Karpas-422 (cell line): ENCODE results near the gene OCIAD1. TPM values are rescaled to one million over a fixed set of nuclear protein-coding genes. Genes with fewer than 3 reads are reported as not detected.
"Not testable (repeated sequence)": the region's sequence is repeated elsewhere in the genome, so short reads cannot be mapped to it uniquely, and the experiment has no call there.

Experiments
- DNase-seq: peaks from one replicate; pipeline ENCODE4 v3.0.0-alpha.2; 2015
- H2AFZ ChIP-seq: fragments of 200-600 bp; sonication (generic); 2 replicates; pipeline ENCODE4 v1.6.1; 2014; ENCODE audit warnings: antibody characterized with exemption, low read length, mixed read lengths
- H3K27ac ChIP-seq: fragments of 200-600 bp; sonication (generic); 2 replicates; pipeline ENCODE4 v1.5.1; 2014; ENCODE audit warnings: mild to moderate bottlenecking, low read length, moderate library complexity
- H3K27me3 ChIP-seq: fragments of 200-600 bp; sonication (generic); 2 replicates; pipeline ENCODE4 v1.6.1; 2014; ENCODE audit warnings: low read length, mixed read lengths
- H3K36me3 ChIP-seq: fragments of 200-600 bp; sonication (generic); 2 replicates; pipeline ENCODE4 v1.6.1; 2014; ENCODE audit warnings: low read length, mixed read lengths; ENCODE audit not compliant: insufficient read depth
- H3K4me1 ChIP-seq: fragments of 200-600 bp; sonication (generic); 2 replicates; pipeline ENCODE4 v1.6.1; 2014; ENCODE audit warnings: mild to moderate bottlenecking, low read length, mixed read lengths
- H3K4me2 ChIP-seq: fragments of 200-600 bp; sonication (generic); 2 replicates; pipeline ENCODE4 v1.6.1; 2014; ENCODE audit warnings: low read length, low read depth, mild to moderate bottlenecking; ENCODE audit not compliant: poor library complexity, severe bottlenecking
- H3K4me3 ChIP-seq: fragments of 200-600 bp; sonication (generic); 2 replicates; pipeline ENCODE4 v1.5.1; 2014; ENCODE audit warnings: mild to moderate bottlenecking, antibody characterized with exemption, low read length, mixed read lengths
- H3K79me2 ChIP-seq: fragments of 200-600 bp; sonication (generic); 2 replicates; pipeline ENCODE4 v1.6.1; 2014; ENCODE audit warnings: mild to moderate bottlenecking, low read length, mixed read lengths
- H3K9ac ChIP-seq: fragments of 200-600 bp; sonication (generic); 2 replicates; pipeline ENCODE4 v1.6.0; 2014; ENCODE audit warnings: low read length
- H3K9me2 ChIP-seq: fragments of 200-600 bp; sonication (generic), shearing (Covaris generic); replicated peaks from 2 replicates; pipeline ENCODE4 v1.6.0; 2014; ENCODE audit warnings: mild to moderate bottlenecking, low read length, moderate library complexity; ENCODE audit not compliant: insufficient read depth
- H3K9me3 ChIP-seq: fragments of 300-700, 200-600 bp; sonication (generic); 2 replicates; pipeline ENCODE4 v1.6.1; 2014; ENCODE audit warnings: low read length, mixed read lengths
- H4K20me1 ChIP-seq: fragments of 200-600 bp; sonication (generic); 2 replicates; pipeline ENCODE4 v1.6.1; 2014; ENCODE audit warnings: mild to moderate bottlenecking, antibody characterized with exemption, low read length, low read depth; ENCODE audit not compliant: insufficient read depth
- total RNA-seq: library from RNA; depleted of rRNA; stranded (reverse); fragments of >200 nt; shearing (Covaris generic); gene quantifications from 2 replicates; pipeline ENCODE4 v1.2.3, GENCODE V29; 2014; ENCODE audit warnings: low replicate concordance

The OCIAD1 gene
- total RNA-seq, 1 experiment from 2014 or later, result 122 TPM

DNA sequence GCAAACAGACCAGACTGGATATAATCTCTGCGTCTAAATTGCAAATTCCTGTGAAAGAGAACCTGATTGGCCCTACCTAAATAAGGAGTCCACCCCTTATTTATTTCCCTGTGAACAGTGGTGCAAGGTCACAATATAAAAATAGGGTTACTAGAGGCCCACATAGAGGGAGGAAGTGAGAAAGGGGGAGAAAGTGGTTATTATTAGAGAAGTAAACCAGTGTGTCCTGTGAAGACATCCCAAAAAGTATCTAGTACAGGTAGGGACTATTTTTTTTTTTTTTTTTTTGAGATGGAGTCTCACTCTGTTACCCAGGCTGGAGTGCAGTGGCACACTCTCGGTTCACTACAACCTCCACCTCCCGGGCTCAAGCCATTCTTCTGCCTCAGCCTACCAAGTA is 35.8 kb upstream of the OCIAD1 start:
- H2AFZ ChIP-seq, result no peak overlapping the region
- no peaks in the 10 kb centered on the region for H4K20me1 ChIP-seq
- no peaks in the 10 kb centered on the region for H3K9me3 ChIP-seq
- H3K4me1 ChIP-seq, result peaks cover 11% of the 10 kb centered on the region
- H3K79me2 ChIP-seq, result no peaks in the 10 kb centered on the region
- H3K27ac ChIP-seq, result no peak overlapping the region
- H3K4me3 ChIP-seq, result no peak overlapping the region
- no peak for DNase-seq
- H3K4me2 ChIP-seq, result no peak overlapping the region
- H3K9me2 ChIP-seq, result no peaks in the 10 kb centered on the region
- H3K9ac ChIP-seq, result no peak overlapping the region
- H3K27me3 ChIP-seq, result no peaks in the 10 kb centered on the region
- no peaks in the 10 kb centered on the region for H3K36me3 ChIP-seq

DNA sequence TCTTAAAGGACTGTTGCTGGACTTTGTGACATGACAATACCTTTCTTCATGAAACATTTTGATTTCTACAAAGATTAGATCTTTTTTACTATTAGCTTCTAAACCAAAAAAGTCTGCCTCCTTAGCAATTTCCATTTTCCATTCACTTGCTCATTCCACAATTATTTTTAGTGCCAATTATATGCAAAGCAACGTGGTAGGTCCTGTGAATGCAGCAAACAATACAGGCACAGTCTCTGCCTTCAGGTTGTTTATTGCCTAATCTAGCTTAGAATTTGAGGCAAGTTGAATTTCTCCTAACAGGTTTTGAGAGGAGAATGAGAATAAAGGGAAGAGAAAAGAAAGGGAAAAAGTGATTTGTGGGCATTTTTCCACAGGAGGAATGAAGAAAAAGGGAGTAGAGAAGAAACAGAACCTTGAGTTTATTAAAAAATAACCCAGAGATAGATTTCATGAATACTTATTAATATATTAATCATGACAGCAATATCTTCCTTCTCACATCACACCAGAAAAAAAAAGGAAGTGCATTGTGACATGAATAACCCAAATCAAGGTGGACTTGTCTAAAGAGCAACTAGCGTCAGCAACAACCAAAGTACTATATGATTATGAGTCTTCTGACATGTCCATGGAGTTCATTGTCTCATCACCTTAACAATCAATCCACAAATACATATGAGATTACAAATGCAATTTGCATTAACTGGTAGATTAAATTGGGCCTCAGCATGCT is 34.5 kb upstream of the OCIAD1 start:
- Histone ChIP-seq H3K4me2 (no peak overlapping the region), H3K79me2 (no peaks in the 10 kb centered on the region), H2AFZ (no peak overlapping the region), H3K27me3 (no peaks in the 10 kb centered on the region), H3K9ac (no peak overlapping the region), H3K4me3 (no peak overlapping the region), H3K9me3 (no peaks in the 10 kb centered on the region), H3K4me1 (peaks cover 11% of the 10 kb centered on the region), H3K27ac (no peak overlapping the region), H4K20me1 (no peaks in the 10 kb centered on the region), H3K9me2 (no peaks in the 10 kb centered on the region), H3K36me3 (no peaks in the 10 kb centered on the region)
- DNase-seq, result no peak

DNA sequence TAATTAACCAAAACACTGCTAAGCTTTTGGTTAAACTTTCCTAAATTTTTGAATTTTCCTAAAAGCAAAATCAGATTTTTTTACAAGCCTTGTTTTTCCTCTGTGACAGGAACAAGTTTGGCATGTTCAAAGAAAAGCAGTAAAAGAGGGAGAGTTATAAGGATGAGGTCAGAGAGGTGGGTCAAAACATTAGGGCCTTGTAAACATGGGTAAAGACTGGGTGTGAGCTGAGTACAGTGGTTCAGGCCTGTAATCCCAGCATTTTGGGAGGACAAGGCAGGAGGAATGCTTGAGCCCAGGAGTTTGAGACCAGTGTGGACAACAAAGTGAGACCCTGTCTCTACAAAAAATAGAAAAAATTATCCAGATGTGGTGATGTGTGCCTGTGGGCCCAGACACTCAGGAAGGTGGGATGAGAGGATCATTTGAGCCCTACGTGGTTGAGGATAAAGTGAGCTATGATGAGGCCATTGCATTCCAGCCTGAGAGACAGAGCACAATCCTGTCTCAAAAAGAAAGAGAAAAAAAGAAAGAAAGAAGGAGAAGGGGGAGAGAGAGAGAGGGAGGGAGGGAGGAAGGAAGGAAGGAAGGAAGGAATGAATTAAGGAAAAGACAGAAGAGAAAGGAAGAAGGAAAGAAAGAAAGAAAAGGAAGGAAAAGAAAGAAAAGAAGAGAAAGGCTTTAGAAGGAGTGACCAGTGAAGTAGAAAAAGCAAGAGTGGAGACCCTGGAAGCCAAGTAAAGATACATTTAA is 33.8 kb upstream of the OCIAD1 start:
- Histone ChIP-seq H2AFZ (no peak overlapping the region), H3K9ac (no peak overlapping the region), H3K9me2 (no peaks in the 10 kb centered on the region), H3K27me3 (no peaks in the 10 kb centered on the region), H3K4me1 (peaks cover 10% of the 10 kb centered on the region), H4K20me1 (no peaks in the 10 kb centered on the region), H3K4me2 (no peak overlapping the region), H3K27ac (no peak overlapping the region), H3K9me3 (no peaks in the 10 kb centered on the region), H3K36me3 (no peaks in the 10 kb centered on the region), H3K79me2 (no peaks in the 10 kb centered on the region), H3K4me3 (no peak overlapping the region)
- no peak for DNase-seq

DNA sequence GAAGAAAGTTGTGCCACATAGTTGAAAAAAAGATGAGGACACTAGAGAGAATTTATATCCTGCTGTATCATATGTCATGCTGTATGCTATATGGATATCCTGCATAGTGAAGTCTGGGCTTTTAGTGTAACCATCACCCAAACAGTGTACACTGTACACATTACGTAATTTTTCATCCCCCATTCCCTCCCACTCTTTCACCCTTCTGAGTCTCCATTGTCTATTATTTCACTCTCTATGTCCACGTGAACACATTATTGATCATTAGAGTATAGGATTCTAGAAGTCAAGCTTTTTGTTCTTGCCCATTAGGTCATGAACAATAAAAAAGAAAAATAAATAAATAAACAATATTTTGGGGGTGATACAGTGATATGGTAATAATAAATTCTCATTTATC is 32.8 kb upstream of the OCIAD1 start:
- no peak for DNase-seq
- H3K9me2 ChIP-seq, result no peaks in the 10 kb centered on the region
- no peak overlapping the region for H3K27ac ChIP-seq
- no peaks in the 10 kb centered on the region for H3K79me2 ChIP-seq
- H3K4me1 ChIP-seq, result peaks cover 4% of the 10 kb centered on the region
- no peaks in the 10 kb centered on the region for H3K9me3 ChIP-seq
- H2AFZ ChIP-seq, result no peak overlapping the region
- no peaks in the 10 kb centered on the region for H4K20me1 ChIP-seq
- H3K9ac ChIP-seq, result no peak overlapping the region
- no peak overlapping the region for H3K4me2 ChIP-seq
- no peaks in the 10 kb centered on the region for H3K36me3 ChIP-seq
- no peaks in the 10 kb centered on the region for H3K27me3 ChIP-seq
- no peak overlapping the region for H3K4me3 ChIP-seq

DNA sequence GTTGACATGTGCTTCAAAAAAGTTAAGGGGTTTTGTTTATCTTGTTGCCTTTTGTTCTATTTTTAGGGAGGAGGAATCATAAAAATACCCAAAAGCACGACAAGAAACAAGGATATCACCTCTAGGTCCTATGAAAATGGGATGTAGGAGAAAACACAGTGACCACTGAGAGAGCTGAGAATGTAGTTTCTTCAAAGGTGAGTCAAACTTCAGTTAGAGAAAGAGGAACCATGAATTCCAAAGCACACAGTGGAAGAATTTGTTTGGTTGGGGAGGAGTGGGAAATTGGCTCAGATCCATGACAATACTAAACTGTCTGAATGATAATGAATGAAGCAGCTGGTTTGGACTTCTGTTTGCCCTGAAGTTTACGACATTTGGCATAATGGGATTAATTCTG is 31.7 kb upstream of the OCIAD1 start:
- H3K4me3 ChIP-seq, result no peak overlapping the region
- H3K9me2 ChIP-seq, result no peaks in the 10 kb centered on the region
- H3K27me3 ChIP-seq, result no peaks in the 10 kb centered on the region
- no peaks in the 10 kb centered on the region for H3K79me2 ChIP-seq
- no peak overlapping the region for H3K27ac ChIP-seq
- H3K4me2 ChIP-seq, result no peak overlapping the region
- no peaks in the 10 kb centered on the region for H3K36me3 ChIP-seq
- H3K9ac ChIP-seq, result no peak overlapping the region
- no peak for DNase-seq
- H3K9me3 ChIP-seq, result no peaks in the 10 kb centered on the region
- H2AFZ ChIP-seq, result no peak overlapping the region
- H4K20me1 ChIP-seq, result no peaks in the 10 kb centered on the region
- peaks cover 4% of the 10 kb centered on the region for H3K4me1 ChIP-seq

DNA sequence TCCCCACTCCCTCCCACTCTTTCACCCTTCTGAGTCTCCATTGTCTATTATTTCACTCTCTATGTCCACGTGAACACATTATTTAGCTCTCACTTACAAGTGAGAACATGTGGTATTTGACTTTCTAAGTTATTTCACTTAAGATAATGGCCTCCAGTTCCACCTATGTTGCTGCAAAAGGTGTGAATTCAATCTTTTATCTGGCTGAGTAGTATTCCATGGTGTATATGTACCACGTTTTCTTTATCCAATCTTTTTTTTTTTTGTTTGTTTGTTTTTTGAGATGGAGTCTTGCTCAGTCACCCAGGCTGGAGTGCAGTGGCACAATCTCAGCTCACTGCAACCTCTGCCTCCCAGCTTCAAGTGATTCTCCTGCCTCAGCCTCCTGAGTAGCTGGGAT is 30.7 kb upstream of the OCIAD1 start:
- H3K27ac ChIP-seq, H3K4me2 ChIP-seq: not testable (repeated sequence)

DNA sequence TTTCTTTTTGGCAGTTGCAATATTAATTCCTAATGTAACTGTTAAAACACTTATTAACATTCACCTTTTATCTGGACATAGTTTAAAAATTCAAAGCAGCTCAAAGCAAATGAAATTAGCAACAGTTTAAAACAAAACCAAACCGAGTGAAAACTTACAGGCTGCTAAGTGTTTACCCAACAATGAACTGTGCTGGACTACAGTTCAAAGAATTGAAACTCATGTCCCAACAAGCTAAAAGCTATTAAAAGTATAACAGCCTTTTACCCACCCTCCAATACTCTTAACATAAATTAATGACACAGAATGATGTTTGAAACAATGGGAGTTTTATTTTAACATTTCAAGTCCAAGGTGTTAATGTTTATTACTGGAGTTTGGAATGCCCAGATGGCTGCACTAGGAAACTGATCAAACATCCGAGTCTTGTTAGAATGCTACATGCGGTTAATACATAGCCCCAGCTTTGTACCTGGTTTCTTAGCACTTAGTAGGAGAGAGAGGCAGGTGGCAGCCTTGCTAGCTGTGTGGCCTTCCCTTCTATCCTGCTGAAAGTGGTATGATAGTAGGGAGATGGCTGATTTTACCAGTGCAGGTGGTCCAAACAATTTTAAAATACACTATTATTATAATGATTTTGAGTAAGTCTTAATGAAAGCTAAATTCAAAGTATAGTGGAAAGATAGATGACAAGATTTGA is 29.7 kb upstream of the OCIAD1 start:
- no peak overlapping the region for H3K9ac ChIP-seq
- no peaks in the 10 kb centered on the region for H3K79me2 ChIP-seq
- H3K9me2 ChIP-seq, result no peaks in the 10 kb centered on the region
- no peak overlapping the region for H3K4me2 ChIP-seq
- H3K9me3 ChIP-seq, result no peaks in the 10 kb centered on the region
- H4K20me1 ChIP-seq, result no peaks in the 10 kb centered on the region
- no peak overlapping the region for H3K4me3 ChIP-seq
- peaks cover 4% of the 10 kb centered on the region for H3K4me1 ChIP-seq
- no peak for DNase-seq
- H3K27me3 ChIP-seq, result no peaks in the 10 kb centered on the region
- no peak overlapping the region for H3K27ac ChIP-seq
- no peak overlapping the region for H2AFZ ChIP-seq
- H3K36me3 ChIP-seq, result no peaks in the 10 kb centered on the region

More for the DNA sequence above, 30.7 kb upstream of the OCIAD1 start:
- not testable (repeated sequence) for DNase-seq, H3K4me3 ChIP-seq, H3K9me2 ChIP-seq, H3K9me3 ChIP-seq, H4K20me1 ChIP-seq, H3K27me3 ChIP-seq, H3K36me3 ChIP-seq, H3K9ac ChIP-seq, H2AFZ ChIP-seq, H3K4me1 ChIP-seq, H3K79me2 ChIP-seq

DNA sequence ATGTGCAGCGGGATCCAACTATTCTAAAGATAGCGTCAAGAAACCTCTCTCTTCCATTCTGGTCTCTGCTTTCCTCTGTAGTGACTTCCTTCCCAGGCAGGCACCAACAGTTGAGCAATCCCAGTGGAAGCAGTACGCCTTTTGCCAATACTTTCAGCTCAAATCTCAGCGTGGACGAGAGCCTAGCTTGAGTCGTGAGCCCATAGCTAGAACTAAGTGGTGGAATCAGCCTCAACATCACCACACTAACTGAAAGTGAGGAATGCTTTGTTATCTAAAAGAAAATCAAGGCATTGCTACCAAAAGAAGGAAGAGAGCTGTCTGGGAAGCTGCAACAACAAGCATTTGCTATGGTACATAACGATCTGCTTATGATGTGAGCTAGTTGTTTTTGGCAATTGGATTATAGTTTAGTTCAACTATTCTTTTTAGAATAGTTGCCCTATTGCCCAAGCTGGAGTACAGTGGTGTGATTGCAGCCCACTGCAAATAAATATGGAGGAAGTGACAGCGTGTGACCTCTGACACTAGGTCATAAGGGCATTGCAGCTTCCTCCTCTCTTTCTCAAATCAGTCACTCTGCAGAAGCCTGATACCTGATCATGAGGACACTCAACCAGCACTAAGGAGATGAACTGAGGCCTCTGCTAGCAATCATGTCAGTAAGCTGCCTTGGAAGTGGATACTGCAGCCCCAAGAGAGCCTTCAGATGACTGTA is 26.1 kb upstream of the OCIAD1 start:
- Histone ChIP-seq H3K4me2 (no peak overlapping the region), H3K4me3 (no peak overlapping the region)

More for the DNA sequence above, 26.1 kb upstream of the OCIAD1 start:
- no peaks in the 10 kb centered on the region for H4K20me1 ChIP-seq
- no peak overlapping the region for H3K27ac ChIP-seq
- H3K4me1 ChIP-seq, result no peaks in the 10 kb centered on the region; the same call in 1 of the 2 replicates
- no peak for DNase-seq
- H3K9me2 ChIP-seq, result no peaks in the 10 kb centered on the region
- no peaks in the 10 kb centered on the region for H3K9me3 ChIP-seq
- H2AFZ ChIP-seq, result no peak overlapping the region
- H3K9ac ChIP-seq, result no peak overlapping the region
- H3K79me2 ChIP-seq, result no peaks in the 10 kb centered on the region
- H3K27me3 ChIP-seq, result no peaks in the 10 kb centered on the region
- H3K36me3 ChIP-seq, result no peaks in the 10 kb centered on the region
